IMR-90 (cell line): ENCODE results near the gene SLFN12L. TPM values are rescaled to one million over a fixed set of nuclear protein-coding genes. Genes with fewer than 3 reads are reported as not detected.

Source experiments
- MAZ ChIP-seq: IDR thresholded peaks from 2 replicates; pipeline ENCODE4 v1.6.1; 2012; ENCODE audit warnings: low read depth, mild to moderate bottlenecking, low read length, improper control_type of control experiment, moderate library complexity, borderline replicate concordance
- MXI1 ChIP-seq: IDR thresholded peaks from 2 replicates; pipeline ENCODE4 v1.6.1; 2012; ENCODE audit warnings: low read depth, mild to moderate bottlenecking, low read length, moderate library complexity, borderline replicate concordance
- RCOR1 ChIP-seq: IDR thresholded peaks from 2 replicates; pipeline ENCODE4 v1.6.1; 2012; ENCODE audit warnings: mild to moderate bottlenecking, low read length, improper control_type of control experiment; ENCODE audit not compliant: insufficient replicate concordance
- polyA plus RNA-seq, 3 experiments: library from polyadenylated mRNA; depleted of rRNA; stranded (reverse); fragments of >200 nt; gene quantifications; 2 replicates each; pipeline ENCODE4 v1.2.3, GENCODE V29; 2012; ENCODE audit warnings: low replicate concordance in 1 of 3
- total RNA-seq: library from RNA; depleted of rRNA; stranded (reverse); fragments of >200 nt; gene quantifications from 2 replicates; pipeline ENCODE4 v1.2.3, GENCODE V29; 2012

SLFN12L gene
- total and polyA plus RNA-seq, 2 of the 4 experiments (the other 2 are of a cell fraction) = 0.18 TPM; not detected in 1

DNA sequence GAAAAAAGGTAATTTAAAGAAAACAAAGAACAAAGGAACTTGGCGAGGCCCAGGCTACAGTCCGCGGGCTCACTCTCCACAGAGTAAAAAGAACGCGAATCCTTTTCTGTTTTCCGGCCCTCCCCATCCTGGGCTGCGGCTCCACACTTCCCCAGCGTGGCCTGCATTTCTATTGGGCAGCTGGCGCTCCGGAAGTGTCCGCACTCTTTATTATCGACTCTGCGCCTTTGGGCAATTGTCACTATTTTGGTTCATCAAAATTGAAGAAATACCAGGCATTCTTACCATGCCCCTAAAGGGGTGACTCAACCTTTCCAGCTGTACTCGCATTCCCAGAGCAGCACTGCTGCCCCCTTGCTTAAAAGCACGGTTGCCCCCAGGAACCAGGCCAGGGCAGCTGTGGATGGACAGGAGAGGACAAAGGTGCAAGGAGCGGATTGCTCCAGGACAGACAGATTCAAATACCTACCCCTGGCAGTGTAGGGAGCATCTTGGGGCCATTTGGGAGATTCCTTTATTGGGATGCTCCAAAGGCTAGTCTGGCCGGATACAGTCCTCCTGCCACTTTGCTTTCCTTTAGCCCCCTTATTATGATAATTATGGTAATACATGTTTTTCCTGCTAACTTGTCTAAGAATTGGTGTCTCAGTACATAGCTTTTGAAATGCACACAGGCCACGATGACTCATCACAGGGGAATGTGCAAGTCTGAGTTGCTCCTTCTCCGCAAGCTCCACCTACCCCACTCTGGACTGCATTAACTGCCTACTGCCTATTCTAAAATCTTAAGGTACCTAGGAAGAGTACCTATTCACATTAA, 104.2 kb downstream of the SLFN12L start (continued):
- TF ChIP-seq MXI1 (no peak), RCOR1 (peak; percentile 42), MAZ (no peak)
